GM18519 (cell line): ENCODE data around the gene PTGES3L.
"Not testable (repeated sequence)": the region's sequence is repeated elsewhere in the genome, so short reads cannot be mapped to it uniquely, and the experiment has no call there.

ENCODE experiments used
- ATAC-seq: cut with Tn5 transposase; IDR thresholded peaks from one replicate; pipeline ENCODE4 v1.9.1; 2021; ENCODE audit warnings: mild to moderate bottlenecking, moderate library complexity; ENCODE audit not compliant: unreplicated experiment, low FRiP score

Gene PTGES3L

DNA sequence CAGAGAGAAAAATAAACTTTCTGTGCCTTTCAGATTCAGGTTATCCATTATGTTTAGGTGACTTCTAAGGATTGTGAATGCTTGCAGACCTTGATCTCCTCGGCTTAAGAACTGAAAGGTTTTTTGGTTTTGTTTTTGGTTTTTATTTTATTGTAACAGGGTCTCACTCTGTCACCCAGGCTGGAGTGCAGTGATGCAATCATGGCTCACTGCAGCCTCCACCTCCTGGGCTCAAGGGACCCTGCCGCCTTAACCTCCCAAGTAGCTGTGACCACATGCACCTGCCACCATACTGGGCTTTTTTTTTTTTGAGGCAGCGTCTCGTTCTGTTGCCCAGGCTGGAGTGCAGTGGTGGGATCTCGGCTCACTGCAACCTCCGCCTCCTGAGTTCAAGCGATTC lies 56.4 kb downstream of the PTGES3L start:
- not testable (repeated sequence) for ATAC-seq

DNA sequence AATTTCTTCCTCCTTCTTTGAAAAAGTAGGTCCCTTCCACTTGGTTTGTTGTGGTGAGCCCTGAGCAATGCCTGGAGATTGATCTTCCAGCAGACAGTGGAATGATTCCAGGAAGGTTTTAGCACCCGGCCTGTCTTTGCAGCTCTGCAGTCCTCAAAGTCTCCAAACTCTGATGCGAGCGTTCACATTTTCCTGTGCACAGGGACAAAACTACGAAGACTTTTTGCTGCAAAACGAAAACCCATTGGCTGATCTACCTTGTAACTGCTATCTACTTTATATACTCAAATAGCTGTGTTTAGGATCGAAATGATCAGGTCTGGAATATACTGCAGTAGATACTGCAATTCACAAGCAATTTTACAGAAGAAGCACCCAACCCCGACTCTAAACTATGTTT lies 57.6 kb downstream of the PTGES3L start:
- ATAC-seq, result no peak

DNA sequence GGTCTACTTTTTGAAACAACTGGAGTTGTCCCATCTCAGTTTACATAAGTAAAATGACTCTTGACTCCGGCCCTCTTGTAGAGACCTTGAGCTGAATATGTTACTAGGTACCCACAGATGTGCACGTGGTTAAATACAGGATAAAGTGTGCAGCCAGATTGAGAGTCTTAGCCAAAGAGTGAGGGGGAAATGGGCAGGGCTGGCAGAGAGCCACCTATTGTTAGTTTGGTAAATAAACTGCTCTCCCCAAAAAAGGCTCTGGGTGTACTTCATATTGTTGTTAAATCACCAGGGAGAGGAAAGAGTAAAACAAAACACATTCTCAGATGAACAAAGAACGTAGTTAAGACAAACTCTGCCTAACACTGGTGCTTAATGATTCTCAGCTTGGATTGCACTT lies 59.0 kb downstream of the PTGES3L start:
- no peak for ATAC-seq

DNA sequence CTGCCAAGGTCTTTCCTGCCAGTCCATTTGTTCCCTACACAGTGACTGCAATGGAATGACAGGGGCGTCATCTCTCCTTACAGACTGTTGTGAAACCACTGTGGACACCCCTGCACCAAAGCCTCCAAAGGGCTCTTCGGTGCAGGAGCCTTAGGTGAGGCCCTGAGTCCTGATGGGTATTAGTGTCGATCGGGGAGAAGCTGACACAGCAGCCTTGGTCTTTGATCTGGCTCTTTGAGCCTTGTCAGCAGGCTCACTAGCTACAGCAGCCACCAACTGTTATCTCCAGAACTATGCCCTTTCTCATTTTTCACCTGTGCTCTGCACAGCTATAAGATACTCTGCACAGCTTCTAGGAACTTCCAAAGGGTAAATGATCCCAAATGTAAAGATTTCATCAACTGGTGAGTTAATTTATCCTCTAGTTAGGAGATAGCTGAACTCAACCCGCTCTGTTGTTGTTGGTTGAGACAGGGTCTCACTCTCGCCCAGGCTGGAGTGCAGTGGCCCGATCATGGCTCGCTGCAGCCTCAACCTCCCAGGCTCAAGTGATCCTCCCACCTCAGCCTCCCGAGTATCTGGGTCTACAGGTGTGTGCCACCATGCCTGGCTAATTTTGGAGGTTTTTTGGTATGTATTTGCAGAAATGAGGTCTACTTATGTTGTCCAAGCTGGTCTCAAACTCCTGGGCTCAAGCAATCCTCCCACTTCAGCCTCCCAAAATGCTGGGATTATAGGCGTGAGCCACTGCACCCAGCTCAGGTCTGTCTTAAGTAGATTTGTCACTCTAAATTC lies 59.6 kb downstream of the PTGES3L start:
- no peak for ATAC-seq

- not testable (repeated sequence) for ATAC-seq
These were observed 60.3 kb downstream of the PTGES3L start for GRCh38 chr17:42919522-42920077.

DNA sequence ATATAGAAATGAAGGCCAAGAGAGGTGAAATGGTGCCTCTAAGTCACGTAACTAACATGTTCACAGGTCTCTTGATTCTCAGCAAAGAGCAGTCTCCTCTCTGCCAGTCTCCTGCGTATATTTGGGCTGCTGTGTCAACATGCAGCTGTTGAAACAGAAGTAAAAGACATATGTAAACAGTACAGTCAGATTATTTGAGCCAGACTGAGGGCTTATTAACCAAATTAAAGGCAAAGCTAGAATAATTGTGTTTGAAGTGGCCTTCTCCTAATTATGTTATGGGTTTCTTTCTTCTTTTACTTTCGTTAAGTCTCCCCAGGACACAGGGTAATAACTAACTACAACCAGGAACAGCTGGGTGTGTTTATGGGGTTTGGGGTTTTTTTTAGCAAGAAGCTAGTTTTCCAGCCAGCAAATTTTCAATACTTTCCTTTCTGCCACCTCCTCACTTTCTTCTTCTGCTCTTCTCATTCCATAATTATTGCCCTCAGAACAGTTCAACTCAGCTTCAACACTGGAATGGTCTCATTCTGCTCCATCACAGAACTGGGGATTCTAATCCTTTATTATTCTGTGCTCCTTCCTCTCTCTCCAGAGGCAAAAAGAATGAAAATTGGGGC lies 60.9 kb downstream of the PTGES3L start:
- ATAC-seq, result no peak
